Measurements from ENCODE around the gene GPALPP1. TPM values are rescaled to one million over a fixed set of nuclear protein-coding genes. Genes with fewer than 3 reads are reported as not detected.

The GPALPP1 gene
- total RNA-seq, 1 donor from 2014 or later: 70.7 TPM

- Histone ChIP-seq H3K9me3 (ENCODE audit: low read depth) (no peaks in the 10 kb centered on the region), H3K4me2 (no peak overlapping the region), H2AFZ (replicated peaks) (peak overlapping the region; percentile 50), H3K79me2 (ENCODE audit: low read depth) (no peaks in the 10 kb centered on the region), H3K36me3 (no peaks in the 10 kb centered on the region), H3K9ac (no peak overlapping the region), H3K27me3 (no peaks in the 10 kb centered on the region), H4K20me1 (ENCODE audit: low read depth) (no peaks in the 10 kb centered on the region), H3K4me3 (no peak overlapping the region), H3K27ac (no peak overlapping the region), H3K4me1 (no peaks in the 10 kb centered on the region), H3F3A (ENCODE audit: low read depth) (no peaks in the 10 kb centered on the region)
- Mint-ChIP-seq H3K9me3 (no peaks in the 10 kb centered on the region), H3K36me3 (no peaks in the 10 kb centered on the region), H3K27ac (no peak overlapping the region), H3K27me3 (ENCODE audit: insufficient read depth, low read depth) (peaks cover 2% of the 10 kb centered on the region), H3K4me1 (no peaks in the 10 kb centered on the region), H3K4me3 (no peak overlapping the region)
- DNase-seq (ENCODE audit: low spot score): no peak
- TF ChIP-seq CTCF (IDR thresholded peaks at IDR 0.05) (no peak), EZH2 (IDR thresholded peaks at IDR 0.05) (no peak), EZH2phosphoT487 (IDR thresholded peaks at IDR 0.05) (no peak)
Observed at GRCh38 chr13:45073809-45074208, 84.5 kb downstream of the GPALPP1 start.

- H3K36me3 Mint-ChIP-seq: no peaks in the 10 kb centered on the region
- Histone ChIP-seq H3K79me2 (ENCODE audit: low read depth) (no peaks in the 10 kb centered on the region), H3K9ac (no peak overlapping the region), H3K4me1 (no peaks in the 10 kb centered on the region), H3K4me2 (no peak overlapping the region), H3K36me3 (no peaks in the 10 kb centered on the region), H3K27me3 (no peaks in the 10 kb centered on the region), H3F3A (ENCODE audit: low read depth) (no peaks in the 10 kb centered on the region), H4K20me1 (ENCODE audit: low read depth) (no peaks in the 10 kb centered on the region), H3K4me3 (no peak overlapping the region), H2AFZ (replicated peaks) (peak overlapping the region; percentile 18), H3K9me3 (ENCODE audit: low read depth) (no peaks in the 10 kb centered on the region), H3K27ac (no peak overlapping the region)
- H3K27me3 Mint-ChIP-seq (ENCODE audit: insufficient read depth, low read depth): peaks cover 2% of the 10 kb centered on the region
- H3K27ac Mint-ChIP-seq: no peak overlapping the region
- TF ChIP-seq CTCF (IDR thresholded peaks at IDR 0.05): no peak
- no peak for TF ChIP-seq EZH2 (IDR thresholded peaks at IDR 0.05)
- TF ChIP-seq EZH2phosphoT487 (IDR thresholded peaks at IDR 0.05): no peak
- H3K9me3 Mint-ChIP-seq: no peaks in the 10 kb centered on the region
- DNase-seq (ENCODE audit: low spot score): no peak
- H3K4me3 Mint-ChIP-seq: no peak overlapping the region
- no peaks in the 10 kb centered on the region for H3K4me1 Mint-ChIP-seq
Observed at GRCh38 chr13:45074721-45075120, 85.4 kb downstream of the GPALPP1 start.

- Mint-ChIP-seq H3K27me3 (ENCODE audit: insufficient read depth, low read depth) (peaks cover 3% of the 10 kb centered on the region), H3K27ac (no peak overlapping the region), H3K36me3 (no peaks in the 10 kb centered on the region), H3K9me3 (no peaks in the 10 kb centered on the region), H3K4me1 (no peaks in the 10 kb centered on the region), H3K4me3 (no peak overlapping the region)
- H3K79me2 ChIP-seq (ENCODE audit: low read depth): no peaks in the 10 kb centered on the region
- no peaks in the 10 kb centered on the region for H3K36me3 ChIP-seq
- no peak overlapping the region for H3K9ac ChIP-seq
- no peak overlapping the region for H3K4me2 ChIP-seq
- no peak for TF ChIP-seq EZH2 (IDR thresholded peaks at IDR 0.05)
- TF ChIP-seq EZH2phosphoT487 (IDR thresholded peaks at IDR 0.05): no peak
- no peak for TF ChIP-seq CTCF (IDR thresholded peaks at IDR 0.05)
- H3K9me3 ChIP-seq (ENCODE audit: low read depth): no peaks in the 10 kb centered on the region
- no peaks in the 10 kb centered on the region for H4K20me1 ChIP-seq (ENCODE audit: low read depth)
- H3K4me3 ChIP-seq: no peak overlapping the region
- H3K27me3 ChIP-seq: no peaks in the 10 kb centered on the region
- H2AFZ ChIP-seq (replicated peaks): no peak overlapping the region
- no peak for DNase-seq (ENCODE audit: low spot score)
- H3K27ac ChIP-seq: no peak overlapping the region
- no peaks in the 10 kb centered on the region for H3F3A ChIP-seq (ENCODE audit: low read depth)
- H3K4me1 ChIP-seq: no peaks in the 10 kb centered on the region
Observed at GRCh38 chr13:45078003-45078402, 88.7 kb downstream of the GPALPP1 start.

Small RNAs within 50 kb of the gene (small RNA-seq; reads per million reads assigned to genes)
- 0.59 reads per million, percentile 62 among the genes with 10 or more reads in this experiment for gene RN7SL49P

Other genes starting within 250 kb of the GPALPP1 start
- 6.0 and 12.9 TPM in 2 replicates for gene NUFIP1, start 67 bp upstream of the GPALPP1 start, total RNA-seq (ENCODE audit: low replicate concordance)
- 33.7 and 54.1 TPM in 2 replicates for gene GTF2F2, start 131.0 kb downstream of the GPALPP1 start, total RNA-seq (ENCODE audit: low replicate concordance)
- not detected in 2 replicates for gene KCTD4, start 211.5 kb downstream of the GPALPP1 start, total RNA-seq (ENCODE audit: low replicate concordance)